Panc1 (cell line): ENCODE data around the gene SYT4.

ENCODE experiments used
- TF ChIP-seq, protein P1 (sequence below): fragments of 450-650 bp; IDR thresholded peaks from 2 replicates; pipeline ENCODE4 v1.5.1; 2017; ENCODE audit warnings: mild to moderate bottlenecking
- TF ChIP-seq, protein P2 (sequence below), 2 experiments: IDR thresholded peaks; 2 replicates each; pipeline ENCODE4 v1.6.1; 2011 to 2012; ENCODE audit warnings: low read depth in 2 of 2, control low read depth in 1 of 2, low read length in 1 of 2, mild to moderate bottlenecking in 1 of 2, moderate library complexity in 1 of 2; ENCODE audit not compliant: insufficient read depth in 1 of 2

DNA sequence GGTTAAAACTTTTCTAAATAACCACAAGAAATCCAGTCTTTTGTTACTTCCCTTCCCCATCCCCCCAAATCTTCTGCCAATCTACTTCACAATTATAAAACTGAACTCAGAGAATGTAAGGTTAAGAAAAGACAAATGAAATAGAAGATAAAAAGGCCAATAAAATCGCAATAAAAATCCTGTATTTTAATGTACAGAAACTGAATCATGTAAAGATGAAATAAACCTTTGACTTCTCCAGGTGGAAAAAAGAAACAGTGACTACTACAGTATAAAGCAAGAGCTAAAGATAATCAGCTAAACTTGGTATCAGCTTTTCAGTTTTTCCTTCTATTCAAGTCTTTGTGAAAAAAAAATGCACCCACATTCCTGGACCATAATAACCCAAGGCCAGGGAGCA, 1.7 kb downstream of the SYT4 start:
- TF ChIP-seq, protein P1, sequence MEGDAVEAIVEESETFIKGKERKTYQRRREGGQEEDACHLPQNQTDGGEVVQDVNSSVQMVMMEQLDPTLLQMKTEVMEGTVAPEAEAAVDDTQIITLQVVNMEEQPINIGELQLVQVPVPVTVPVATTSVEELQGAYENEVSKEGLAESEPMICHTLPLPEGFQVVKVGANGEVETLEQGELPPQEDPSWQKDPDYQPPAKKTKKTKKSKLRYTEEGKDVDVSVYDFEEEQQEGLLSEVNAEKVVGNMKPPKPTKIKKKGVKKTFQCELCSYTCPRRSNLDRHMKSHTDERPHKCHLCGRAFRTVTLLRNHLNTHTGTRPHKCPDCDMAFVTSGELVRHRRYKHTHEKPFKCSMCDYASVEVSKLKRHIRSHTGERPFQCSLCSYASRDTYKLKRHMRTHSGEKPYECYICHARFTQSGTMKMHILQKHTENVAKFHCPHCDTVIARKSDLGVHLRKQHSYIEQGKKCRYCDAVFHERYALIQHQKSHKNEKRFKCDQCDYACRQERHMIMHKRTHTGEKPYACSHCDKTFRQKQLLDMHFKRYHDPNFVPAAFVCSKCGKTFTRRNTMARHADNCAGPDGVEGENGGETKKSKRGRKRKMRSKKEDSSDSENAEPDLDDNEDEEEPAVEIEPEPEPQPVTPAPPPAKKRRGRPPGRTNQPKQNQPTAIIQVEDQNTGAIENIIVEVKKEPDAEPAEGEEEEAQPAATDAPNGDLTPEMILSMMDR, result no peak
- TF ChIP-seq, protein P2, sequence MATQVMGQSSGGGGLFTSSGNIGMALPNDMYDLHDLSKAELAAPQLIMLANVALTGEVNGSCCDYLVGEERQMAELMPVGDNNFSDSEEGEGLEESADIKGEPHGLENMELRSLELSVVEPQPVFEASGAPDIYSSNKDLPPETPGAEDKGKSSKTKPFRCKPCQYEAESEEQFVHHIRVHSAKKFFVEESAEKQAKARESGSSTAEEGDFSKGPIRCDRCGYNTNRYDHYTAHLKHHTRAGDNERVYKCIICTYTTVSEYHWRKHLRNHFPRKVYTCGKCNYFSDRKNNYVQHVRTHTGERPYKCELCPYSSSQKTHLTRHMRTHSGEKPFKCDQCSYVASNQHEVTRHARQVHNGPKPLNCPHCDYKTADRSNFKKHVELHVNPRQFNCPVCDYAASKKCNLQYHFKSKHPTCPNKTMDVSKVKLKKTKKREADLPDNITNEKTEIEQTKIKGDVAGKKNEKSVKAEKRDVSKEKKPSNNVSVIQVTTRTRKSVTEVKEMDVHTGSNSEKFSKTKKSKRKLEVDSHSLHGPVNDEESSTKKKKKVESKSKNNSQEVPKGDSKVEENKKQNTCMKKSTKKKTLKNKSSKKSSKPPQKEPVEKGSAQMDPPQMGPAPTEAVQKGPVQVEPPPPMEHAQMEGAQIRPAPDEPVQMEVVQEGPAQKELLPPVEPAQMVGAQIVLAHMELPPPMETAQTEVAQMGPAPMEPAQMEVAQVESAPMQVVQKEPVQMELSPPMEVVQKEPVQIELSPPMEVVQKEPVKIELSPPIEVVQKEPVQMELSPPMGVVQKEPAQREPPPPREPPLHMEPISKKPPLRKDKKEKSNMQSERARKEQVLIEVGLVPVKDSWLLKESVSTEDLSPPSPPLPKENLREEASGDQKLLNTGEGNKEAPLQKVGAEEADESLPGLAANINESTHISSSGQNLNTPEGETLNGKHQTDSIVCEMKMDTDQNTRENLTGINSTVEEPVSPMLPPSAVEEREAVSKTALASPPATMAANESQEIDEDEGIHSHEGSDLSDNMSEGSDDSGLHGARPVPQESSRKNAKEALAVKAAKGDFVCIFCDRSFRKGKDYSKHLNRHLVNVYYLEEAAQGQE (IDR thresholded peaks at IDR 0.05; ENCODE audit: insufficient read depth in 1 of 2, low read depth in 2 of 2, low read length in 1 of 2), result no peak
